ENCODE data around the gene EPB41L1.

GRCh38 chr20:36141310-36141709 lies 13.2 kb upstream of the EPB41L1 start:
- TF ChIP-seq, protein P1, sequence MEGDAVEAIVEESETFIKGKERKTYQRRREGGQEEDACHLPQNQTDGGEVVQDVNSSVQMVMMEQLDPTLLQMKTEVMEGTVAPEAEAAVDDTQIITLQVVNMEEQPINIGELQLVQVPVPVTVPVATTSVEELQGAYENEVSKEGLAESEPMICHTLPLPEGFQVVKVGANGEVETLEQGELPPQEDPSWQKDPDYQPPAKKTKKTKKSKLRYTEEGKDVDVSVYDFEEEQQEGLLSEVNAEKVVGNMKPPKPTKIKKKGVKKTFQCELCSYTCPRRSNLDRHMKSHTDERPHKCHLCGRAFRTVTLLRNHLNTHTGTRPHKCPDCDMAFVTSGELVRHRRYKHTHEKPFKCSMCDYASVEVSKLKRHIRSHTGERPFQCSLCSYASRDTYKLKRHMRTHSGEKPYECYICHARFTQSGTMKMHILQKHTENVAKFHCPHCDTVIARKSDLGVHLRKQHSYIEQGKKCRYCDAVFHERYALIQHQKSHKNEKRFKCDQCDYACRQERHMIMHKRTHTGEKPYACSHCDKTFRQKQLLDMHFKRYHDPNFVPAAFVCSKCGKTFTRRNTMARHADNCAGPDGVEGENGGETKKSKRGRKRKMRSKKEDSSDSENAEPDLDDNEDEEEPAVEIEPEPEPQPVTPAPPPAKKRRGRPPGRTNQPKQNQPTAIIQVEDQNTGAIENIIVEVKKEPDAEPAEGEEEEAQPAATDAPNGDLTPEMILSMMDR (IDR thresholded peaks at IDR 0.05), result no peak
- TF ChIP-seq POLR2A (IDR thresholded peaks at IDR 0.05), result no peak

Measured in body of pancreas (tissue), 4 donors.